GM23338 (cell line): ENCODE data around the gene SRXN1. TPM values are rescaled to one million over a fixed set of nuclear protein-coding genes. Genes with fewer than 3 reads are reported as not detected.
"Not testable (repeated sequence)": the region's sequence is repeated elsewhere in the genome, so short reads cannot be mapped to it uniquely, and the experiment has no call there.

ENCODE experiments used
- ATAC-seq: fragments of 200-7000 bp; cut with Tn5 transposase; 3 replicates; pipeline ENCODE4 v1.9.1; 2020
- DNase-seq: peaks from one replicate; pipeline ENCODE4 v3.0.0-alpha.2; 2015; ENCODE audit warnings: low spot score
- H2AFZ ChIP-seq: fragments of 200-600 bp; sonication (generic); 2 replicates; pipeline ENCODE4 v1.8.0; 2016; ENCODE audit warnings: antibody characterized with exemption, mild to moderate bottlenecking, moderate library complexity
- H3F3A ChIP-seq: fragments of 200-600 bp; sonication (generic); replicated peaks from 2 replicates; pipeline ENCODE4 v1.8.0; 2017; ENCODE audit warnings: antibody characterized with exemption, mixed run types, low read depth
- H3K27ac ChIP-seq: fragments of 200-600 bp; sonication (generic); 2 replicates; pipeline ENCODE4 v1.6.1; 2016; ENCODE audit warnings: low read depth
- H3K27me3 ChIP-seq: fragments of 200-600 bp; sonication (generic); 2 replicates; pipeline ENCODE4 v1.8.0; 2016; ENCODE audit warnings: mild to moderate bottlenecking, mixed run types, moderate library complexity; ENCODE audit not compliant: insufficient read depth
- H3K36me3 ChIP-seq: fragments of 200-600 bp; sonication (generic); 2 replicates; pipeline ENCODE4 v1.8.0; 2016; ENCODE audit warnings: mild to moderate bottlenecking; ENCODE audit not compliant: insufficient read depth
- H3K4me1 ChIP-seq: fragments of 200-600 bp; sonication (generic); 2 replicates; pipeline ENCODE4 v1.8.0; 2016; ENCODE audit warnings: mild to moderate bottlenecking, moderate library complexity; ENCODE audit not compliant: insufficient read depth
- H3K4me2 ChIP-seq: fragments of 200-600 bp; sonication (generic); 2 replicates; pipeline ENCODE4 v1.7.1; 2017; ENCODE audit warnings: mixed run types
- H3K4me3 ChIP-seq: fragments of 200-600 bp; sonication (generic); 2 replicates; pipeline ENCODE4 v1.6.1; 2016; ENCODE audit warnings: mixed run types
- H3K79me2 ChIP-seq: fragments of 200-600 bp; sonication (generic); replicated peaks from 2 replicates; pipeline ENCODE4 v1.8.0; 2017; ENCODE audit warnings: mild to moderate bottlenecking; ENCODE audit not compliant: insufficient read depth
- H3K9me2 ChIP-seq: fragments of 200-600 bp; sonication (generic); 2 replicates; pipeline ENCODE4 v1.8.0; 2017; ENCODE audit not compliant: insufficient read depth
- H4K20me1 ChIP-seq: fragments of 200-600 bp; sonication (generic); replicated peaks from 2 replicates; pipeline ENCODE4 v1.8.0; 2017; ENCODE audit warnings: mild to moderate bottlenecking; ENCODE audit not compliant: insufficient read depth
- H3K27ac Mint-ChIP-seq: 2 replicates; pipeline ENCODE4 v1.8.0; 2020; ENCODE audit warnings: inconsistent platforms, mild to moderate bottlenecking, moderate library complexity, mixed read lengths
- H3K27me3 Mint-ChIP-seq: 3 replicates; pipeline ENCODE4 v1.8.0; 2022; ENCODE audit warnings: low read depth, mild to moderate bottlenecking, moderate library complexity, mixed read lengths, inconsistent platforms; ENCODE audit not compliant: insufficient read depth, poor library complexity
- H3K36me3 Mint-ChIP-seq: 3 replicates; pipeline ENCODE4 v1.8.0; 2021; ENCODE audit warnings: low read depth, mild to moderate bottlenecking, inconsistent platforms, moderate library complexity, mixed read lengths
- H3K4me1 Mint-ChIP-seq: 3 replicates; pipeline ENCODE4 v1.8.0; 2020; ENCODE audit warnings: mild to moderate bottlenecking, inconsistent platforms, mixed read lengths
- H3K4me3 Mint-ChIP-seq: 3 replicates; pipeline ENCODE4 v1.8.0; 2021; ENCODE audit warnings: moderate library complexity, mild to moderate bottlenecking, inconsistent platforms, mixed read lengths
- H3K9me3 Mint-ChIP-seq: 3 replicates; pipeline ENCODE4 v1.8.0; 2020; ENCODE audit warnings: moderate library complexity, mild to moderate bottlenecking, inconsistent platforms, mixed read lengths
- CREB1 ChIP-seq: fragments of 250-450 bp; sonication (Bioruptor Pico); IDR thresholded peaks from 2 replicates; pipeline ENCODE4 v1.5.0; 2020; ENCODE audit warnings: low read depth, mild to moderate bottlenecking, moderate library complexity
- JUNB ChIP-seq: IDR thresholded peaks from one replicate; pipeline ENCODE4 v1.6.1; 2016; ENCODE audit warnings: antibody characterized with exemption; ENCODE audit not compliant: unreplicated experiment
- NANOG ChIP-seq: IDR thresholded peaks from 2 replicates; pipeline ENCODE4 v1.6.1; 2016; ENCODE audit warnings: antibody characterized with exemption, borderline replicate concordance
- POLR2AphosphoS5 ChIP-seq: IDR thresholded peaks from 2 replicates; pipeline ENCODE4 v1.6.1; 2016; ENCODE audit warnings: antibody characterized with exemption, low read depth
- polyA plus RNA-seq: library from polyadenylated mRNA; unstranded; fragments of >200 nt; fragmentation: Nextera tagmentation; extraction: Ambion mirVana; gene quantifications from 2 replicates; pipeline ENCODE4 v1.2.1, GENCODE V29; 2016
- total RNA-seq: library from RNA; depleted of rRNA; stranded (reverse); fragments of >200 nt; shearing (Covaris generic); gene quantifications from 2 replicates; pipeline ENCODE4 v1.2.3, GENCODE V29; 2014
- TF ChIP-seq, protein P1 (sequence below): IDR thresholded peaks from one replicate; pipeline ENCODE4 v1.6.1; 2018; ENCODE audit warnings: antibody characterized with exemption; ENCODE audit not compliant: unreplicated experiment

SRXN1 gene
- total and polyA plus RNA-seq, 2 experiments from 2014 or later = 8.4 to 26.6 TPM

DNA sequence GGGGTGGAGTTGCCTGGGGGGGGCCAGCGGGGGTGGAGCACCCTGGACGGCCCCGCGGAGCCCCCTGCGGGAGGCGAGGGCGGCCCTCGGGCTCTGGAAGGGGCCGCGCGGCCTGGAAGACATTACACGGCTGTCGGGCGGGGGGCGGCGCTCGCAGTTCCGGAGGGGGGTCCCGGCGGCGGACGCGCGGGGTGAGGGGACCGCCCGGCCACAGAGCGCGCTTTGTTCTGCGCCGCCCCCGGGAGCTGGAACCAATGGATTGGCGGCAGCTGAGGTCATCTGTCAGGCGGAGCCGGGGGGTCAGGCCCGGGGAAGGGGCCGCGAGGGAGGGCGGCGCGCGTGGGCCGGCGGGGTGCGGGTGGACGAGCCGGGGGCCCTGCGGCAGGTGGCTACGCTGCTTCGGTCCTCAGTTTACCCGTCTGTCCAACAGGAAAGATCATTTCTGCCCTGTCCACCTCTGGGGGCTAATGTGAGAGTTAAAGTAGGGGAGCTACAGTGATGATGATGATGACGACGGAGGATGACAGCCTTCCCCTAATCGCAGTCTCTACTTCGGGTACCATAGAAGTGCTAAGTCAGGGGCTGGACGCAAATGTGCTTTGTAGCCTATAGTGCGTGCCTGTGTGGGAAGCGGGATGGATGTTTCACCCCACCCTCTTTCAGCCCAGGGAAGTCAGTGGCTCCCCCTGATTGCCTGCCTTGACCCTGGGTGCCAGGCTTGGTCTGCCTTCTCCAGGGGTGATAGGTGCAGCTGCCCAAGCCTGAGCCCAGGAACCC lies 10.4 kb downstream of the SRXN1 start:
- H2AFZ ChIP-seq = no peak overlapping the region
- 0 out of 2 replicates have a peak overlapping the region, but pooled peaks have one; percentile 74 for H3K27ac ChIP-seq
- H3F3A ChIP-seq = peaks cover 15% of the 10 kb centered on the region; the same call in 1 of the 2 replicates
- no peaks in the 10 kb centered on the region; the same call in 1 of the 2 replicates for H4K20me1 ChIP-seq
- Mint-ChIP-seq H3K27ac (no peak overlapping the region), H3K4me3 (peak overlapping the region; percentile 51; the same call in 2 of the 3 replicates), H3K9me3 (peaks cover 11% of the 10 kb centered on the region; the same call in 2 of the 3 replicates), H3K27me3 (peaks cover 23% of the 10 kb centered on the region), H3K4me1 (peaks cover 11% of the 10 kb centered on the region), H3K36me3 (peaks cover 13% of the 10 kb centered on the region; the same call in 2 of the 3 replicates)
- H3K4me2 ChIP-seq = peak overlapping the region; percentile 65; the same call in 1 of the 2 replicates
- TF ChIP-seq CREB1 (CRISPR knock-in tag) (peak; percentile 16; the same call in 1 of the 2 replicates), POLR2AphosphoS5 (no peak)
- H3K4me1 ChIP-seq = 0 out of 2 replicates have a peak, but pooled peaks cover 4% of the 10 kb centered on the region
- H3K27me3 ChIP-seq = no peaks in the 10 kb centered on the region
- no peaks in the 10 kb centered on the region for H3K36me3 ChIP-seq
- H3K9me2 ChIP-seq = no peaks in the 10 kb centered on the region
- peak overlapping the region; percentile 43; the same call in 1 of the 2 replicates for H3K4me3 ChIP-seq
- H3K79me2 ChIP-seq = no peaks in the 10 kb centered on the region
- peak; percentile 75 for DNase-seq
- peak; percentile 45 for ATAC-seq

DNA sequence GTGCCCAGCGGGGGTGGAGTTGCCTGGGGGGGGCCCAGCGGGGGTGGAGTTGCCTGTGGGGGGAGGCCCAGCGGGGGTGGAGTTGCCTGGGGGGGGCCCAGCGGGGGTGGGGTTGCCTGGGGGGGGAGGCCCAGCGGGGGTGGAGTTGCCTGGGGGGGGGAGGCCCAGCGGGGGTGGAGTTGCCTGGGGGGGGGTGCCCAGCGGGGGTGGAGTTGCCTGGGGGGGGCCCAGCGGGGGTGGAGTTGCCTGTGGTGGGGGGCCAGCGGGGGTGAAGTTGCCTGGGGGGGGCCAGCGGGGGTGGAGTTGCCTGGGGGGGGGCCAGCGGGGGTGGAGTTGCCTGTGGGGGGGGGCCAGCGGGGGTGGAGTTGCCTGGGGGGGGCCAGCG lies 11.0 kb downstream of the SRXN1 start:
- not testable (repeated sequence) for H3K36me3 Mint-ChIP-seq, H2AFZ ChIP-seq, H3K9me2 ChIP-seq, H3K27ac Mint-ChIP-seq, H3K4me3 ChIP-seq, ATAC-seq, DNase-seq, H3K4me2 ChIP-seq, H4K20me1 ChIP-seq, H3K36me3 ChIP-seq, H3K4me3 Mint-ChIP-seq, H3K27me3 ChIP-seq, H3K27ac ChIP-seq, H3K4me1 ChIP-seq, H3K79me2 ChIP-seq
- Mint-ChIP-seq H3K9me3 (peaks cover 11% of the 10 kb centered on the region; the same call in 2 of the 3 replicates), H3K27me3 (peaks cover 23% of the 10 kb centered on the region), H3K4me1 (peaks cover 11% of the 10 kb centered on the region)
- peaks cover 15% of the 10 kb centered on the region; the same call in 1 of the 2 replicates for H3F3A ChIP-seq

DNA sequence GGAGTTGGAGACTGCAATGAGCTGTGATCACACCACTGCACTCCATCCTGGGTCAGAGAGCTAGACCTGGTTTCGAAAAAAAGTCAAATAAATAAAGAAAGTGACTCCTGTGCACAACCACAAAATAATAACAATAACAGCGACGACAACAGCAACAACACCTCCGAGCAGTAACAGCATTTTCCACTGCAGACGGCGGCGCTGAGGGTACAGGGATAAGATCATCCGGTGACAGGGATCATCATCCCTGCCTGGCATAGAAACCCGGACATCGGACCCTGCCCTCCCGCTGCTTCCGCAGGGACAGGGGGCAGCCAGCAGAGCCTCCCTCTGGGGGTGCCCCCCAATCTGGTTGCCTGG lies 11.5 kb downstream of the SRXN1 start:
- no peaks in the 10 kb centered on the region for H4K20me1 ChIP-seq
- Mint-ChIP-seq H3K9me3 (peaks cover 11% of the 10 kb centered on the region), H3K27me3 (peaks cover 20% of the 10 kb centered on the region), H3K4me3 (peak overlapping the region; percentile 55), H3K4me1 (peaks cover 11% of the 10 kb centered on the region), H3K36me3 (peaks cover 3% of the 10 kb centered on the region; the same call in 1 of the 3 replicates), H3K27ac (peak overlapping the region; percentile 33; the same call in 1 of the 2 replicates)
- H3K4me2 ChIP-seq = no peak overlapping the region
- H3K27ac ChIP-seq = no peak overlapping the region
- no peaks in the 10 kb centered on the region for H3K36me3 ChIP-seq
- no peak overlapping the region for H3K4me3 ChIP-seq
- ATAC-seq (no peak), DNase-seq (no peak)
- H3K79me2 ChIP-seq = no peaks in the 10 kb centered on the region
- TF ChIP-seq POLR2AphosphoS5 (no peak), NANOG (no peak), JUNB (no peak)
- TF ChIP-seq, protein P1, sequence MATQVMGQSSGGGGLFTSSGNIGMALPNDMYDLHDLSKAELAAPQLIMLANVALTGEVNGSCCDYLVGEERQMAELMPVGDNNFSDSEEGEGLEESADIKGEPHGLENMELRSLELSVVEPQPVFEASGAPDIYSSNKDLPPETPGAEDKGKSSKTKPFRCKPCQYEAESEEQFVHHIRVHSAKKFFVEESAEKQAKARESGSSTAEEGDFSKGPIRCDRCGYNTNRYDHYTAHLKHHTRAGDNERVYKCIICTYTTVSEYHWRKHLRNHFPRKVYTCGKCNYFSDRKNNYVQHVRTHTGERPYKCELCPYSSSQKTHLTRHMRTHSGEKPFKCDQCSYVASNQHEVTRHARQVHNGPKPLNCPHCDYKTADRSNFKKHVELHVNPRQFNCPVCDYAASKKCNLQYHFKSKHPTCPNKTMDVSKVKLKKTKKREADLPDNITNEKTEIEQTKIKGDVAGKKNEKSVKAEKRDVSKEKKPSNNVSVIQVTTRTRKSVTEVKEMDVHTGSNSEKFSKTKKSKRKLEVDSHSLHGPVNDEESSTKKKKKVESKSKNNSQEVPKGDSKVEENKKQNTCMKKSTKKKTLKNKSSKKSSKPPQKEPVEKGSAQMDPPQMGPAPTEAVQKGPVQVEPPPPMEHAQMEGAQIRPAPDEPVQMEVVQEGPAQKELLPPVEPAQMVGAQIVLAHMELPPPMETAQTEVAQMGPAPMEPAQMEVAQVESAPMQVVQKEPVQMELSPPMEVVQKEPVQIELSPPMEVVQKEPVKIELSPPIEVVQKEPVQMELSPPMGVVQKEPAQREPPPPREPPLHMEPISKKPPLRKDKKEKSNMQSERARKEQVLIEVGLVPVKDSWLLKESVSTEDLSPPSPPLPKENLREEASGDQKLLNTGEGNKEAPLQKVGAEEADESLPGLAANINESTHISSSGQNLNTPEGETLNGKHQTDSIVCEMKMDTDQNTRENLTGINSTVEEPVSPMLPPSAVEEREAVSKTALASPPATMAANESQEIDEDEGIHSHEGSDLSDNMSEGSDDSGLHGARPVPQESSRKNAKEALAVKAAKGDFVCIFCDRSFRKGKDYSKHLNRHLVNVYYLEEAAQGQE = no peak
- H3F3A ChIP-seq = peaks cover 15% of the 10 kb centered on the region; the same call in 1 of the 2 replicates
- H3K9me2 ChIP-seq = no peaks in the 10 kb centered on the region
- H3K4me1 ChIP-seq = 0 out of 2 replicates have a peak, but pooled peaks cover 4% of the 10 kb centered on the region
- no peaks in the 10 kb centered on the region for H3K27me3 ChIP-seq
- H2AFZ ChIP-seq = no peak overlapping the region
